ENCODE data around the gene INHA. TPM values are rescaled to one million over a fixed set of nuclear protein-coding genes. Genes with fewer than 3 reads are reported as not detected.

The INHA gene
- total RNA-seq, 1 experiment from 2014 or later: 1.2 TPM

GRCh38 chr2:219571311-219572236 is 536 bp upstream of the INHA start, which contains the start of gene OBSL1:
TSS of gene OBSL1 (minus strand) at chr2:219571539. CDS start at chr2:219571232, 307 bp downstream.
- ChIA-PET CTCF (interaction anchor here (0.6 to 2.3 kb wide), 7 partner anchors 9 to 167 kb away, joined by 3 to 23 read pairs (median 4); no protein-coding TSS in a partner anchor), POLR2A (interaction anchor here (0.6 to 2.8 kb wide), 11 partner anchors 14 to 123 kb away, joined by 3 to 49 read pairs (median 6); partner anchors contain the start of genes CHPF, GMPPA, STK11IP and TMEM198)
- DNase-seq (ENCODE audit: unreplicated experiment): peak; percentile 60
- no peaks in the 10 kb centered on the region for H3K9me3 Mint-ChIP-seq (ENCODE audit: unreplicated experiment)
- H3K27ac Mint-ChIP-seq (ENCODE audit: low read depth, unreplicated experiment): no peak within 1 kb of the TSS
- peak within 1 kb of the TSS; percentile 49 for H3K4me3 Mint-ChIP-seq (ENCODE audit: unreplicated experiment)
- TF ChIP-seq CTCF (IDR thresholded peaks at IDR 0.05; ENCODE audit: unreplicated experiment): no peak
- intact Hi-C loops (cut with micrococcal nuclease): no loop called here
- H3K27me3 Mint-ChIP-seq (ENCODE audit: insufficient read depth, unreplicated experiment): no peaks in the 10 kb centered on the region
- peaks cover 19% of the 10 kb centered on the region for H3K36me3 Mint-ChIP-seq (ENCODE audit: insufficient read depth, unreplicated experiment)
- no TSS peak for BruUV-seq (replicated peaks)
- peaks cover 7% of the 10 kb centered on the region for H3K4me1 Mint-ChIP-seq (ENCODE audit: insufficient read depth, unreplicated experiment)

- ChIA-PET CTCF (interaction anchor here (0.6 to 1.7 kb wide), 4 partner anchors 13 to 1307 kb away, joined by 4 to 6 read pairs (median 4); no protein-coding TSS in a partner anchor), POLR2A (interaction anchor here (1.7 kb wide), 1 partner anchor 24 kb away, joined by 8 read pairs; the partner anchor contains the start of gene STK11IP)
- H3K9me3 Mint-ChIP-seq (ENCODE audit: unreplicated experiment): no peaks in the 10 kb centered on the region
- peaks cover 7% of the 10 kb centered on the region for H3K4me1 Mint-ChIP-seq (ENCODE audit: insufficient read depth, unreplicated experiment)
- no peak overlapping the region for H3K4me3 Mint-ChIP-seq (ENCODE audit: unreplicated experiment)
- no peak overlapping the region for H3K27ac Mint-ChIP-seq (ENCODE audit: low read depth, unreplicated experiment)
- no peak for TF ChIP-seq CTCF (IDR thresholded peaks at IDR 0.05; ENCODE audit: unreplicated experiment)
- H3K27me3 Mint-ChIP-seq (ENCODE audit: insufficient read depth, unreplicated experiment): no peaks in the 10 kb centered on the region
- H3K36me3 Mint-ChIP-seq (ENCODE audit: insufficient read depth, unreplicated experiment): peaks cover 14% of the 10 kb centered on the region
- DNase-seq (ENCODE audit: unreplicated experiment): no peak
- BruUV-seq (replicated peaks): no TSS peak
- intact Hi-C loops (cut with micrococcal nuclease): no loop called here
Observed at GRCh38 chr2:219573166-219573565, 1.1 kb downstream of the INHA start.

GRCh38 chr2:219574484-219575311 is 2.6 kb downstream of the INHA start:
- CTCF ChIA-PET: interaction anchor here (0.6 to 1.7 kb wide), 3 partner anchors 14 to 1303 kb away, joined by 3 to 6 read pairs (median 3); no protein-coding TSS in a partner anchor
- Mint-ChIP-seq H3K4me3 (ENCODE audit: unreplicated experiment) (no peak overlapping the region), H3K27me3 (ENCODE audit: insufficient read depth, unreplicated experiment) (no peaks in the 10 kb centered on the region), H3K36me3 (ENCODE audit: insufficient read depth, unreplicated experiment) (peaks cover 7% of the 10 kb centered on the region), H3K9me3 (ENCODE audit: unreplicated experiment) (no peaks in the 10 kb centered on the region), H3K4me1 (ENCODE audit: insufficient read depth, unreplicated experiment) (peaks cover 14% of the 10 kb centered on the region), H3K27ac (ENCODE audit: low read depth, unreplicated experiment) (no peak overlapping the region)
- intact Hi-C loops (cut with micrococcal nuclease): no loop called here
- no peak for DNase-seq (ENCODE audit: unreplicated experiment)
- no peak for TF ChIP-seq CTCF (IDR thresholded peaks at IDR 0.05; ENCODE audit: unreplicated experiment)
- BruUV-seq (replicated peaks): no TSS peak
- POLR2A ChIA-PET: interaction anchor here (0.9 to 1.7 kb wide), 2 partner anchors 9 to 23 kb away, joined by 3 to 8 read pairs; partner anchors contain the start of gene STK11IP

All from MCF 10A (cell line).